ENCODE results near the gene RREB1.

RREB1 gene

GRCh38 chr6:7243179-7243981, 135.6 kb downstream of the RREB1 start:
- peak; percentile 83 for TF ChIP-seq CTCF (IDR thresholded peaks at IDR 0.05; ENCODE audit: low read depth, low read length, poor library complexity, severe bottlenecking)
- TF ChIP-seq EZH2phosphoT487 (IDR thresholded peaks at IDR 0.05; ENCODE audit: borderline replicate concordance, low read length) = no peak
- H3K4me2 ChIP-seq (ENCODE audit: low read length) = peak overlapping the region; percentile 20; the same call in 1 of the 2 replicates
- H3K36me3 ChIP-seq (ENCODE audit: control insufficient read depth, low read length) = peaks cover 5% of the 10 kb centered on the region; the same call in 1 of the 2 replicates
- H3K27ac ChIP-seq (ENCODE audit: low read depth, low read length) = no peak overlapping the region
- no peaks in the 10 kb centered on the region for H3F3A ChIP-seq (ENCODE audit: control insufficient read depth, insufficient read depth)
- no peak overlapping the region for H3K4me3 ChIP-seq (ENCODE audit: low read length)
- no peaks in the 10 kb centered on the region for H3K9me3 ChIP-seq (ENCODE audit: control insufficient read depth, insufficient read depth, low read length)
- no peaks in the 10 kb centered on the region for H3K9me2 ChIP-seq (replicated peaks; ENCODE audit: control insufficient read depth, low read length)
- H4K20me1 ChIP-seq (ENCODE audit: control insufficient read depth, insufficient read depth, low read depth, low read length) = peaks cover 8% of the 10 kb centered on the region
- no peaks in the 10 kb centered on the region for H3K27me3 ChIP-seq (ENCODE audit: control insufficient read depth, low read length)
- no peaks in the 10 kb centered on the region for H3K79me2 ChIP-seq (ENCODE audit: control insufficient read depth, low read length)
- peaks cover 22% of the 10 kb centered on the region for H3K4me1 ChIP-seq (ENCODE audit: control insufficient read depth, low read length)

GRCh38 chr6:7245668-7246393, 138.1 kb downstream of the RREB1 start:
- no peaks in the 10 kb centered on the region for H3K27me3 ChIP-seq (ENCODE audit: control insufficient read depth, low read length)
- no peak overlapping the region for H3K27ac ChIP-seq (ENCODE audit: low read depth, low read length)
- peaks cover 3% of the 10 kb centered on the region for H4K20me1 ChIP-seq (ENCODE audit: control insufficient read depth, insufficient read depth, low read depth, low read length)
- no peak overlapping the region for H3K4me2 ChIP-seq (ENCODE audit: low read length)
- TF ChIP-seq CTCF (IDR thresholded peaks at IDR 0.05; ENCODE audit: low read depth, low read length, poor library complexity, severe bottlenecking) (no peak), EZH2phosphoT487 (IDR thresholded peaks at IDR 0.05; ENCODE audit: borderline replicate concordance, low read length) (no peak)
- H3K36me3 ChIP-seq (ENCODE audit: control insufficient read depth, low read length) = peaks cover 6% of the 10 kb centered on the region; the same call in 1 of the 2 replicates
- no peaks in the 10 kb centered on the region for H3K9me2 ChIP-seq (replicated peaks; ENCODE audit: control insufficient read depth, low read length)
- no peaks in the 10 kb centered on the region for H3F3A ChIP-seq (ENCODE audit: control insufficient read depth, insufficient read depth)
- H3K79me2 ChIP-seq (ENCODE audit: control insufficient read depth, low read length) = no peaks in the 10 kb centered on the region
- H3K9me3 ChIP-seq (ENCODE audit: control insufficient read depth, insufficient read depth, low read length) = no peaks in the 10 kb centered on the region
- peaks cover 19% of the 10 kb centered on the region for H3K4me1 ChIP-seq (ENCODE audit: control insufficient read depth, low read length)
- H3K4me3 ChIP-seq (ENCODE audit: low read length) = no peak overlapping the region

- no peak overlapping the region for H3K27ac ChIP-seq (ENCODE audit: low read depth, low read length)
- no peak overlapping the region for H3K4me2 ChIP-seq (ENCODE audit: low read length)
- H3K79me2 ChIP-seq (ENCODE audit: control insufficient read depth, low read length) = no peaks in the 10 kb centered on the region
- peaks cover 3% of the 10 kb centered on the region for H4K20me1 ChIP-seq (ENCODE audit: control insufficient read depth, insufficient read depth, low read depth, low read length)
- no peak for TF ChIP-seq CTCF (IDR thresholded peaks at IDR 0.05; ENCODE audit: low read depth, low read length, poor library complexity, severe bottlenecking)
- no peak for TF ChIP-seq EZH2phosphoT487 (IDR thresholded peaks at IDR 0.05; ENCODE audit: borderline replicate concordance, low read length)
- H3F3A ChIP-seq (ENCODE audit: control insufficient read depth, insufficient read depth) = no peaks in the 10 kb centered on the region
- H3K4me3 ChIP-seq (ENCODE audit: low read length) = no peak overlapping the region
- peaks cover 19% of the 10 kb centered on the region for H3K4me1 ChIP-seq (ENCODE audit: control insufficient read depth, low read length)
- no peaks in the 10 kb centered on the region for H3K9me2 ChIP-seq (replicated peaks; ENCODE audit: control insufficient read depth, low read length)
- no peaks in the 10 kb centered on the region for H3K27me3 ChIP-seq (ENCODE audit: control insufficient read depth, low read length)
- no peaks in the 10 kb centered on the region for H3K9me3 ChIP-seq (ENCODE audit: control insufficient read depth, insufficient read depth, low read length)
- H3K36me3 ChIP-seq (ENCODE audit: control insufficient read depth, low read length) = peaks cover 6% of the 10 kb centered on the region; the same call in 1 of the 2 replicates
Measured at GRCh38 chr6:7246401-7247178, 138.8 kb downstream of the RREB1 start.
